ENCODE measurements around the gene SETD2.

Gene SETD2

GRCh38 chr3:46978381-46978780 is 185.5 kb downstream of the SETD2 start:
- DNase-seq = no peak

- DNase-seq = no peak
Observed at GRCh38 chr3:46977811-46978195, 186.1 kb downstream of the SETD2 start.

GRCh38 chr3:46976326-46977190 is 187.4 kb downstream of the SETD2 start, which contains the start of gene CCDC12:
Gene CCDC12 (minus strand): TSS chr3:46976745. CDS start chr3:46976732, 13 bp downstream.
- DNase-seq = peak; percentile 99

DNA sequence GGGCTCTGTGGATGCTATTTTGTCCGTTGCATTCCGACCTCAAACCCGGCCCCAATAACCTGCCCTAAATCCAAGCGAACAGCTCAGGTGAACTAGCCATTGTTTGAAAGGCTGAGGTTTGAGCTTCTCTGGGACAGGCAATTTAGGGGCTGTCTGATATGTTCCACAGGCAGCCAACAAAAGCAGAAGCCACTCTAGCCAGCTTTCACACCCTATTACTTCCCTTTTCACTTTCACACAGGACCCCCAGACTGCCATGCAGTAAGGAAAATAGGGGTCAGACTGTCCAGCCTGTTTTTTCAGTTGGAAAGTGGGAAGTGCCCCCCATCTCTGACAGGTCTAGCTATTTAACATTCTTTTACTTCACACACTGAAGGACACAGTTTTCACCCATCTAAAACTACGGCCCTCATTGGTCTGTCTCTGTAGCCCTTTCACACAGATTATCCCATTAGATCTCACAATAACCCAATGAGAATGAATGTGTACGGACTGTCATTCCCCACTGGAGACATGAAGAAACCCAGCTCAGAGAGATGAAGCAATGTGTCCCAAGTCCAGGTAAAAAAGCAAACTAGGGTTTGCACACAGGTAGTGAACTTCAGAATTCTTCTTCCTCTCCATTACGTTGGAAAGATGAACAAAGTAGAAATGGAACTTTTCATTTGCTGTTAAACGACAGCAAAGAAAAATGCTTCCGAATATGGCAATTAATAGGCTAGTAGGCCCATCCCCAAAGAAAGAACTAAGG is 189.3 kb downstream of the SETD2 start:
- no peak for DNase-seq

- DNase-seq = no peak
Observed at GRCh38 chr3:46972396-46972795, 191.5 kb downstream of the SETD2 start.

DNA sequence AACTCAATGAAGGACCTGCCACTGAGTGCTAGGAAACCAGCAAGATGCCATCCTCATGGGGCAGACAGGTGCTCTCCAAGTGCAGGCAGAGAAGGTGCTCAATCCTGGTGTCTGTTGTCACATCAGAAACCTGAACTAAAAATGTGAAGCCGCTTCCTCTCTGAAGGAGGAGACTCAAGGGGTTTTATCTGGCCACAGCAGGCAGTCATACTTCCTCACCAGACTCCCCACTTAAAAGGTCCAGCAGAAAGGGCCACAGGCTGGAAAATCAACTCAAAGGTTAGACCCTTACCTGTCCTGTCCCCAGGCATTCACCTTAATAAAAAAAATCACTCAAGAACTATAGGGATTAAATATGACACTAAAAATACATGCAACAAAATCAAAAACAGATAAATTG is 192.2 kb downstream of the SETD2 start:
- no peak for DNase-seq

DNA sequence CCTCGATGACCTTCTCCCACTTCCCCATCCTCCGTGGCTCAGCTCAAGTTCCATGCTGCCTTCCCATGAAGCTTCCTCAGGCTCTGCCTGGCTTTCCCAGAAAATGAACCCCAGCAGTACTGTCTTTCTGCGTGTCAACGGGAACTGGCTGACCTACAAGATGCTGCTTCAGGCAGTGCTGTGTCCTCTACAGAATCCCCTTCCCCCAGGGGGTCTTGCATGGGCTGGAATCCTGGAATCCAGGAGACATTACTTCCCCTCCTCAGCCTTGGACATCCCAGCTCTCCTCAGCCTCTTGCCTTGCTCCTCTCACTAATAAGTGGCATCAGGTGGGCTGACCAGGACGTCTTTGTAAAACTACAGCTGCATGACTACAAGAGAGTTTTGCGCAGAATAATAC is 192.8 kb downstream of the SETD2 start:
- DNase-seq = no peak

DNA sequence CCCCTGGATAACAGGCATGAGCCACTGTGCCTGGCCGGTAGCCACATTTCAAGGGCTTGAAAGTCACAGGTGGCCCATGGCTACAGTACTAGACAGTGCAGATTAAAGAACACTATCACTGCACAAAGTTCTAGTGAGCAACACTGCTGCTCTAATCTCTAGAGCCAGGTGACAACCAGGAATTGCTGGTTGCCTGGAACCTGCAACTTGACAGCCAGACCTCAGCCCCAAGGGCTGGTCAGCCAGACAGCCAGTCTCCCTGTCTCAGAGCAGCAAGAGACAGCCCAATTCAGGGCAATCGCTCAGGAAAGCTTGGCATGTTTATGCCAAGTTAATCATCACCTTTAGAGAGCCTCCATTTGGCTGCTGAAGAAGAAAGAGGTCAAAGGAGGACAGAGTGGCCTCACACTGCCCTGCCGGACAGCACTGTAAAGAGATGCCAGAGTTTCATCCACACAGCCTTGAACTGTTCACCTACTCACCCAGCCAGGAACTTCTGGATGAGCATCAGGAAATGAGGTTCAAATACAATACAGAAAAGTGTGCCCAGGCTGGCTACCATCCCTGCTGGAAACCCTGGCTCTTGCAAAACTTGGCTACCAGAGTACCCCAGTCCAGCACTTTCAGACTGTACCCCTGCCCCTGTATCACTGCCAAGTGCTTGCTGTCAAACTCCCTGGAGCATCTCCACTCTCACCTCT is 193.4 kb downstream of the SETD2 start:
- DNase-seq = no peak

DNA sequence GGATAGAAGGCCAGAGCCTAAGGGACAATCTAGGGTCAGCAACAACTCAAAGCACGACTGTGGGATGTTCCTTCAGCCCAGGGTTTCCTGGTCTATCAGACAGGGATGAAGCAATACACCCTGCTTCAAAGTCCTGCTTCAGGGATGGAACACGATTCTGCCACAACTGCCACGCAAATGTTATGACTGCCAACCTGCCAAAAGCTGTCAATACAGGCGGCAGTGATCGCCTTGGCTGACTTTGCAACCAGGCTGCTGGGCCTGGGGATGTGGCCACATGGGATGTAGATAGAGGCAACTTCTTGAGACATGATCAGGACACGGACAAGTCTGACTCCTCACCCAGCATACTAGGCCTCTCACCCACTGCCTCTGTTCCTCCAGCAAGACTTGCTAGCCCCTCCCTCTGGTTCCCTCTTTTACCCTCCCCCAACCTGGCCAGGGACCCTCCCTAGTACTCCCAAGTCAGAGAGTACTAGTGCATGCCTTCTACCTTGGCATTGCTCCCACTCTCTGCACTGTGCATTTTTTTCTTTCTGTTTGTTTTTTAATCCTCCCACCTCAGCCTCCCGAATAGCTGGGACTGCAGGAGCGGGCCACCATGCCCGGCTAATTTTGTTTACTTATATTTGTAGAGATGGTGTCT is 195.0 kb downstream of the SETD2 start:
- DNase-seq = no peak

DNA sequence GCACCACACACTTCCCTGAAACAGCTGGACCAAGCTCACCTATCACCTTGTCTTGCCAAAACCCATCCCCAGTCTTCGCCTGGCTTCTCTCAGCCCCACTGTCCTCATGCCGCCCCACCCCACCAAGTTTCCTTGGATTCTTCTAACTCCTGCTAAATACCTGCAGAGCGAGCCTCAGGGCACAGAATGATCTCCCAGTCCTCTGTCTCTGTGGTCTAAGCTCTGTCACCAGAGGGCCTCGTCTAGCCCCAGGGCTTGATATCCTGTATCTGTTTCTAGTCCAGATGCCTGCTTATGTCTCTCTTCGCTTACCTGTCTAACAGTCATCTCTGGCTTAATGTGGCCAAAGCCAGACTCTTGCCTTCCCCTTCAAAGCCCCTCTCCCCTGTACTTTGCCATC is 197.1 kb downstream of the SETD2 start:
- no peak for DNase-seq
